ENCODE results near the gene RARA.
A peak's percentile ranks its signal among the peaks of the same experiment; 100 is the strongest.

Gene RARA

DNA sequence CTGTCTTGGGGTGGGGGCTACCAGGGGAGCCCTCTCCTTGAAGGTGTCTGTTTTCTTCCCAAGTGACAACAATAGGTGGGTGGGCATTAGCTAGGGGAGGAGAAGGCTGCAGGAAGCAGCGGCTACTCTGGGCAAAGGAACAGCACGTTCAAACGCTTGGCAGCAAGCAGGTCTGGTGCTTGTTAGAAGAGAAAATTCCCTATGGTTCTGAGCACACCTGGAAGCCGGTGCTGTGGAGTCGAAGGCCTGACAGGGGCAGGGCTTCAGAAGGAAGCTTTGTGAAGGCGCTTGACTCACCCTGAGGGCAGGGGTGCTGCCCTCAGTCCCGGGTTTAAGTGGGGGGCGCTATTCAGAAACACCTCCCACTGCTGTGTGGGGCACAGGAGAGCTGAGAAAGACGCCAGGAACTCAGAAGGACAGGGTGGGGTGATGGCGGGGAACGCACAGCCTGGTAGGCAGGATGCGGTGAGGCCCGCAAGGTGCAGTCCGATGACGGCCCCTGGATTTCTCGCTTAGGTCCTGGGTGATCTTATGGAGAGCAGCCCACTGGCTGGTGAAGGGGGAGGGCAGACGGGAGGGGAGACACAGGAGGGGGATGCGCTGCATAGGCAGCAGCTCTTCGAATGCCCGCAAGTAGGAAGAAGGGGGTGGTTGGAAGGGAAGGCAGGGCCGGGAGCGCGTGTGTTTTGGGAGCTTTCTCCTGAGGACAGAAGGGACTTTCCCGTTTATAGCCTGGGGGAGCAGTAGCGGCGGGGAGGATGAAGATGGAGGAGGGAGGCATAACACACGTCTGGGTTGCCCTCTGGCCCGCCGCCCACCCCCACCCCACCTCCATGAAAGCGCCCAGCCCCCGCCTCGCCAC lies 52.3 kb downstream of the RARA start:
- H3K9ac ChIP-seq = no peak overlapping the region
- peaks cover 16% of the 10 kb centered on the region for H3K4me1 ChIP-seq (ENCODE audit: low read depth, poor library complexity, severe bottlenecking)
- no peak overlapping the region for H2AFZ ChIP-seq (ENCODE audit: low read depth)
- no peaks in the 10 kb centered on the region for H3K79me2 ChIP-seq (ENCODE audit: insufficient read depth, low read depth)
- no peak overlapping the region for H3K4me3 ChIP-seq (IDR thresholded peaks at IDR 0.05; ENCODE audit: insufficient read depth, low read depth, low read length)
- no peak overlapping the region for H3K4me2 ChIP-seq
- no peaks in the 10 kb centered on the region for H3K36me3 ChIP-seq (ENCODE audit: insufficient read depth)
- no peak overlapping the region for H3K27ac ChIP-seq
- no peaks in the 10 kb centered on the region for H3K27me3 ChIP-seq (ENCODE audit: insufficient read depth, low read depth)
- TF ChIP-seq, protein P1, sequence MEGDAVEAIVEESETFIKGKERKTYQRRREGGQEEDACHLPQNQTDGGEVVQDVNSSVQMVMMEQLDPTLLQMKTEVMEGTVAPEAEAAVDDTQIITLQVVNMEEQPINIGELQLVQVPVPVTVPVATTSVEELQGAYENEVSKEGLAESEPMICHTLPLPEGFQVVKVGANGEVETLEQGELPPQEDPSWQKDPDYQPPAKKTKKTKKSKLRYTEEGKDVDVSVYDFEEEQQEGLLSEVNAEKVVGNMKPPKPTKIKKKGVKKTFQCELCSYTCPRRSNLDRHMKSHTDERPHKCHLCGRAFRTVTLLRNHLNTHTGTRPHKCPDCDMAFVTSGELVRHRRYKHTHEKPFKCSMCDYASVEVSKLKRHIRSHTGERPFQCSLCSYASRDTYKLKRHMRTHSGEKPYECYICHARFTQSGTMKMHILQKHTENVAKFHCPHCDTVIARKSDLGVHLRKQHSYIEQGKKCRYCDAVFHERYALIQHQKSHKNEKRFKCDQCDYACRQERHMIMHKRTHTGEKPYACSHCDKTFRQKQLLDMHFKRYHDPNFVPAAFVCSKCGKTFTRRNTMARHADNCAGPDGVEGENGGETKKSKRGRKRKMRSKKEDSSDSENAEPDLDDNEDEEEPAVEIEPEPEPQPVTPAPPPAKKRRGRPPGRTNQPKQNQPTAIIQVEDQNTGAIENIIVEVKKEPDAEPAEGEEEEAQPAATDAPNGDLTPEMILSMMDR (conservative IDR thresholded peaks at IDR 0.05; ENCODE audit: low read depth, low read length) = no peak
- no peaks in the 10 kb centered on the region for H4K20me1 ChIP-seq (ENCODE audit: insufficient read depth)

DNA sequence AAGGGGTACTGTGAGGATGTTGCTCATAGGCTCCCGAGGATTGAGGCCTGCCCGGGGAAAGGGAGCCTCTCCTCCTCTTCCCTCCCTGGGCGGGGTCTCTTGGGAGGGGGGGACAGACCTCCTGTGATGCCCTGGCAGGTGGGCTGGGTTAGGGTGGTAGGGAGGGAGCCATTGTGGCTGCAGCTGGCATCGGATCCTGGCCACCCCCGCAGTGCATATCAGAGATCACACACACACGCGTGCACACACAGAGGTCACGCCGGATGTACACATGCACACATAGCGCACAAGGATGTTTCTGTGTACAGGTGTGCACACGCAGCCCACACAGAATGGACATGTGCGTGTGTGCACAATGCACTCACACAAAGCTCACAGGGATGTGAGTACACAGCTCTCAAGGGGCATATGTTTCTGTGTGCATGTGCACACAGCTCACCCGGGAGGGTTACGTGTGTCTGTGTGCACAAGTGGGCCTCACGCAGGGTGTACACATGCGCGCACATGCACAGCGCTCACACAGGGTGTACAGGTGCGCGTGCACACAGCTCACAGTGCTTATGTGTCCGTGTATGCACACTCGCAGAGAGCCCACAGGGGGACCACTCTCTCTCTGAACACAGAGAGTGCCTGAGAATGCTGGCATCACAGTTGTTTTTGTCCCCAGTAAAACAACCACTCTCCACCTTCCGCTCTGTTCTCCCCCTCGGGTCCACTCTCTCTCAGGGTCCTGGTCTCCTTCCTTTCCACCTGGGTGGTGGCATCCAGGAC lies 53.1 kb downstream of the RARA start:
- no peak overlapping the region for H3K27ac ChIP-seq
- H3K36me3 ChIP-seq (ENCODE audit: insufficient read depth) = no peaks in the 10 kb centered on the region
- H3K79me2 ChIP-seq (ENCODE audit: insufficient read depth, low read depth) = no peaks in the 10 kb centered on the region
- H3K4me2 ChIP-seq = peak overlapping the region; percentile 8; the same call in 1 of the 2 replicates
- no peaks in the 10 kb centered on the region for H4K20me1 ChIP-seq (ENCODE audit: insufficient read depth)
- no peak overlapping the region for H3K4me3 ChIP-seq (IDR thresholded peaks at IDR 0.05; ENCODE audit: insufficient read depth, low read depth, low read length)
- TF ChIP-seq, protein P1 (conservative IDR thresholded peaks at IDR 0.05; ENCODE audit: low read depth, low read length) = no peak
- H2AFZ ChIP-seq (ENCODE audit: low read depth) = peak overlapping the region; percentile 79
- H3K4me1 ChIP-seq (ENCODE audit: low read depth, poor library complexity, severe bottlenecking) = peaks cover 16% of the 10 kb centered on the region
- no peaks in the 10 kb centered on the region for H3K27me3 ChIP-seq (ENCODE audit: insufficient read depth, low read depth)
- peak overlapping the region; percentile 38; the same call in 1 of the 2 replicates for H3K9ac ChIP-seq

DNA sequence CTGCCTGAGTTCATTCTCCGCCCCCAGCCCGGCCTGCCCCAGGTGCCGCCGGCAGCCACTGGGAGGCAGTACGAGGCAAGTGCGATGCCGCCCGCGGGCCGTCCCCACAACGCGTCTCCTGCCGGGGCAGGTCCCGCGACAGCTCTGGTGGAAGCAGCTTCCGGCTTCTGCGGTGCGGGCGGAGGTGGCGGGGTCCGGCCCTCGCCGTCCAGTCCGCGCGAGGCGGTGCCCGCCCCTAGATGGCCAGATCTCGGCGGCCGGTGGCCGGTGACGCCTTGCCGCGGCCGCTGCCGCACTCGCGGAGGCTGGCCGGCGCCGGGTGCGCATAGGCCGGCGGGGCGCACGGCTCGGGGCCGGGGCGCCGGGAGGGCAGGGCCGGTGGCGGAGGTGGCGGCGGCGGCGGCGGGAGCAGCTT lies 53.7 kb downstream of the RARA start:
- no peak overlapping the region for H3K27ac ChIP-seq
- H3K4me1 ChIP-seq (ENCODE audit: low read depth, poor library complexity, severe bottlenecking) = peaks cover 16% of the 10 kb centered on the region
- H3K4me3 ChIP-seq (IDR thresholded peaks at IDR 0.05; ENCODE audit: insufficient read depth, low read depth, low read length) = no peak overlapping the region
- TF ChIP-seq, protein P1 (conservative IDR thresholded peaks at IDR 0.05; ENCODE audit: low read depth, low read length) = peak; percentile 68
- peak overlapping the region; percentile 79 for H2AFZ ChIP-seq (ENCODE audit: low read depth)
- no peaks in the 10 kb centered on the region for H4K20me1 ChIP-seq (ENCODE audit: insufficient read depth)
- H3K36me3 ChIP-seq (ENCODE audit: insufficient read depth) = no peaks in the 10 kb centered on the region
- H3K79me2 ChIP-seq (ENCODE audit: insufficient read depth, low read depth) = no peaks in the 10 kb centered on the region
- peak overlapping the region; percentile 56; the same call in 1 of the 2 replicates for H3K4me2 ChIP-seq
- peak overlapping the region; percentile 38; the same call in 1 of the 2 replicates for H3K9ac ChIP-seq
- no peaks in the 10 kb centered on the region for H3K27me3 ChIP-seq (ENCODE audit: insufficient read depth, low read depth)

DNA sequence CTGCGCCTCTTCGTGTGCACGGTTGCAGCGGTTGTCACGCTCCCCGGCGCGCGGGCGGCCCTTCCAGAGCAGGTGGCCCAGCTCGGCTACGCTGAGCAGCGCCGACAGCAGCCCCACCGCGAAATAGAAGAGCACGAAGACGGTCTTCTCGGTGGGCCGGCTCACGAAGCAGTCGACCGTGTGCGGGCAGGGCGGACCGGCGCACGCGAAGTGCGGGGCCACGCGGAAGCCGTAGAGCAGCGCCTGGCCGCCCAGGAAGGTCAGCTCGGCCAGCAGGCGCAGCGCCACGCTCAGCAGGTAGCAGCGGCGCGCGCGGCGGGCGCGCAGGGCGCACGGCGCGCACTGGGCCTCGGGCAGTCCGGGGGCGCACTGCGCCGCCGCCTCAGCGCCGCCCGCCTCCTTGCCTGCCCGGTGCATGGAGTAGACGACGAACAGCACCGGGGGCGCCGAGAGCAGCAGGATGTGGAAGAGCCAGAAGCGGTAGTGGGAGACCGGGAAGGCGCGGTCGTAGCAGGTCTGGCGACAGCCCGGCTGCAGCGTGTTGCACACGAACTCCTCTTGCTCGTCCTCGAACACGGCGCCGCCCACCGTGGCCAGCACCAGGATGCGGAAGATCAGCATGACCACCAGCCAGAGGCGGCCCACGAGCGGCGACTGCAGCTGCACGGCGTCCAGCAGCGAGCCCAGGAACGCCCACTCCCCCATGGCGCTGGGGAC lies 54.3 kb downstream of the RARA start:
- Histone ChIP-seq H3K79me2 (ENCODE audit: insufficient read depth, low read depth) (no peaks in the 10 kb centered on the region), H3K4me1 (ENCODE audit: low read depth, poor library complexity, severe bottlenecking) (peaks cover 12% of the 10 kb centered on the region), H3K4me2 (peak overlapping the region; percentile 56; the same call in 1 of the 2 replicates), H3K9ac (peak overlapping the region; percentile 38; the same call in 1 of the 2 replicates), H3K27me3 (ENCODE audit: insufficient read depth, low read depth) (no peaks in the 10 kb centered on the region), H3K36me3 (ENCODE audit: insufficient read depth) (no peaks in the 10 kb centered on the region), H3K27ac (no peak overlapping the region), H3K4me3 (IDR thresholded peaks at IDR 0.05; ENCODE audit: insufficient read depth, low read depth, low read length) (no peak overlapping the region), H4K20me1 (ENCODE audit: insufficient read depth) (no peaks in the 10 kb centered on the region), H2AFZ (ENCODE audit: low read depth) (peak overlapping the region; percentile 79)
- TF ChIP-seq, protein P1 (conservative IDR thresholded peaks at IDR 0.05; ENCODE audit: low read depth, low read length) = no peak

Measured in KMS-11 (cell line).